ENCODE results near the gene PPM1B.

DNA sequence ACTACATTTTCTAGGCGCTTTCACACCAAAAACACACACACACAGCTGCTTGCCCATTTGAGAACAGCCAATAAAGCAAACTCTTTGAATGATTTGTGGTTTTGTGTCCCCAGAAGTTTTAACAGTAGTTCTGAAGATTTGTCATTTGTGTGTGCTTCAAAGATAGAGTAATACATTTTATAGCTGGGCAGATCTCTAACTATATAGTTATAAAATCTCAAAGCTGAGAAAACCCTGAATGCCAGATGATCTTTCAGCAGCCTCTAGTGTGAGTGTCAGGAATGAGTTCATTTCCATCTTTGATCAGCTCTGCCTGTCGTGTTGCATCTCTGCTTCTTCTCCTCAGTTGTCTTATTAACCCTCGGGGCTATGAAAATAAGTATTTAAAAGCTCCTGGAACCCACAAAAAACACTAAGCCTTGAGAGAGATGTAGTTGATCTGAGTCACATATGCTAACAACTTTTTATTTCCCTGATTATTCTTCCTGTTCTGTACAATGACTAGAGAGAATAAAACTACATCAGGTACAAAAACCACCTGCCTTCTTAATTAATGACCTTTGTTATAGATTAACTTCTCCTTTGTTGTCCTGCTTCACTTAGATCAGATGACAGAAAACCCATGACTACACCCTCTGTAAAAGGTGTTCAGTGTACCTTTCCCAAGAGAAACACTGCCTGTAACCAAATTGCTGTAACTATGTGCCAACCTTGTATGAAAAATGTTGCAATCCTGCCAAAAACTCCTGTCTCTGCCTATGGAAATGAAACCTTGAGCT lies 76.6 kb downstream of the PPM1B start:
- no peak for TF ChIP-seq GATA2 (IDR thresholded peaks at IDR 0.05; ENCODE audit: low read depth, low read length)
- TF ChIP-seq GATA3 (IDR thresholded peaks at IDR 0.05; ENCODE audit: low read depth, low read length): no peak

Measured in SH-SY5Y (cell line).